GM12878 (cell line): ENCODE measurements around the gene KIRREL3. TPM values are rescaled to one million over a fixed set of nuclear protein-coding genes. Genes with fewer than 3 reads are reported as not detected.

Experiments
- ATAC-seq: fragments of 200-7000 bp; cut with Tn5 transposase; 3 replicates; pipeline ENCODE4 v1.9.1; 2020; ENCODE audit warnings: mild to moderate bottlenecking, moderate library complexity
- BruUV-seq: library from RNA; stranded (reverse); fragments of 400-500 nt; replicated peaks from 2 replicates; lab custom pipeline; 2021; lab: Mats Ljungman, UMichigan
- CTCF ChIA-PET: fragments of 300-600 bp; sonication (Branson Sonifier 250); formaldehyde crosslinking; extraction: SDS; loops from one replicate; lab custom pipeline; 2021; ENCODE audit warnings: inconsistent platforms; lab: Yijun Ruan, JAX
- POLR2A ChIA-PET: fragments of 350-600 bp; formaldehyde crosslinking; extraction: SDS; loops from one replicate; lab custom pipeline; 2021; ENCODE audit warnings: inconsistent platforms; lab: Charles Lee
- RAD21 ChIA-PET: fragments of 300-600 bp; sonication (Branson Sonifier 250); formaldehyde crosslinking; loops from one replicate; lab custom pipeline; 2023; ENCODE audit warnings: antibody characterized with exemption; ENCODE audit not compliant: unreplicated experiment; lab: Charles Lee
- SMC1A ChIA-PET: fragments of 300-600 bp; sonication (Branson Sonifier 250); formaldehyde crosslinking; loops from one replicate; lab custom pipeline; 2023; ENCODE audit not compliant: unreplicated experiment, uncharacterized antibody; lab: Charles Lee
- DNase-seq: peaks from one replicate; pipeline ENCODE4 v3.0.0-alpha.2; 2011; ENCODE audit warnings: low read depth, low spot score
- FAIRE-seq: peaks from 3 replicates; lab custom pipeline; 2011; peaks lifted over from hg19 to GRCh38; lab: Jason Lieb, UNC
- H2AFZ ChIP-seq: 2 replicates; pipeline ENCODE4 v1.6.0; 2011; ENCODE audit warnings: low read depth, low read length, control low read depth; ENCODE audit not compliant: control insufficient read depth
- H3K27ac ChIP-seq: 2 replicates; pipeline ENCODE4 v1.5.1; 2011; ENCODE audit warnings: control low read depth; ENCODE audit not compliant: control insufficient read depth, insufficient read depth
- H3K27me3 ChIP-seq, 2 experiments: replicated peaks in 1 of 2; 2 replicates each; pipeline versions ENCODE4 v1.6.0 to v1.6.1; 2011; ENCODE audit warnings: low read length in 1 of 2; ENCODE audit not compliant: control insufficient read depth in 2 of 2, insufficient read depth in 2 of 2
- H3K36me3 ChIP-seq, 2 experiments: 2 replicates each; pipeline ENCODE4 v1.5.1; 2011; ENCODE audit warnings: low read length in 1 of 2; ENCODE audit not compliant: control insufficient read depth in 2 of 2, insufficient read depth in 2 of 2
- H3K4me1 ChIP-seq: 2 replicates; pipeline ENCODE4 v1.6.1; 2011; ENCODE audit warnings: mild to moderate bottlenecking, low read length, moderate library complexity, mixed read lengths; ENCODE audit not compliant: control insufficient read depth, insufficient read depth
- H3K4me2 ChIP-seq: 2 replicates; pipeline ENCODE4 v1.6.0; 2011; ENCODE audit warnings: control low read depth; ENCODE audit not compliant: control insufficient read depth, insufficient read depth
- H3K4me3 ChIP-seq: fragments of 200-600 bp; sonication (generic); 2 replicates; pipeline ENCODE4 v1.5.1; 2016
- H3K79me2 ChIP-seq: 2 replicates; pipeline ENCODE4 v1.6.0; 2011; ENCODE audit warnings: low read length; ENCODE audit not compliant: control insufficient read depth, insufficient read depth
- H3K9ac ChIP-seq: 2 replicates; pipeline ENCODE4 v1.8.0; 2011; ENCODE audit warnings: low read length, control low read depth, mixed read lengths; ENCODE audit not compliant: control insufficient read depth, insufficient read depth
- H3K9me3 ChIP-seq: replicated peaks from 3 replicates; pipeline ENCODE4 v1.5.1; 2011; ENCODE audit warnings: mild to moderate bottlenecking, low read length; ENCODE audit not compliant: control insufficient read depth, insufficient read depth
- H4K20me1 ChIP-seq: 2 replicates; pipeline ENCODE4 v1.6.0; 2011; ENCODE audit not compliant: control insufficient read depth, insufficient read depth
- ETV6 ChIP-seq, 2 experiments: fragments of 450-650 bp in 1 of 2; IDR thresholded peaks in 1 of 2; conservative IDR thresholded peaks in 1 of 2; 2 replicates each; pipeline ENCODE4 v1.6.1; 2014; ENCODE audit warnings: antibody characterized with exemption in 1 of 2, borderline replicate concordance in 1 of 2, low read depth in 1 of 2, mild to moderate bottlenecking in 1 of 2, moderate library complexity in 1 of 2
- FOXK2 ChIP-seq: fragments of 450-650 bp; IDR thresholded peaks from 2 replicates; pipeline ENCODE4 v1.6.1; 2017; ENCODE audit warnings: mild to moderate bottlenecking, moderate library complexity
- GATAD2B ChIP-seq: fragments of 450-650 bp; conservative IDR thresholded peaks from 2 replicates; pipeline ENCODE4 v1.6.1; 2017; ENCODE audit warnings: low read depth, mild to moderate bottlenecking, moderate library complexity
- IKZF1 ChIP-seq: fragments of 450-650 bp; conservative IDR thresholded peaks from 2 replicates; pipeline ENCODE4 v1.6.1; 2017; ENCODE audit warnings: antibody characterized with exemption, mild to moderate bottlenecking
- IKZF2 ChIP-seq, 2 experiments: fragments of 450-650 bp; IDR thresholded peaks; 2 replicates each; pipeline ENCODE4 v1.6.1; 2017; ENCODE audit warnings: mild to moderate bottlenecking in 2 of 2, moderate library complexity in 2 of 2
- SIN3A ChIP-seq: IDR thresholded peaks from 2 replicates; pipeline ENCODE4 v1.6.1; 2012; ENCODE audit warnings: low read depth, low read length, improper control_type of control experiment
- SMAD1 ChIP-seq: fragments of 450-650 bp; IDR thresholded peaks from 2 replicates; pipeline ENCODE4 v1.6.1; 2018; ENCODE audit warnings: mild to moderate bottlenecking, low read depth; ENCODE audit not compliant: partially characterized antibody
- SMARCA5 ChIP-seq: fragments of 450-650 bp; IDR thresholded peaks from 2 replicates; pipeline ENCODE4 v1.6.1; 2017; ENCODE audit warnings: mild to moderate bottlenecking
- TCF3 ChIP-seq: IDR thresholded peaks from 2 replicates; pipeline ENCODE4 v1.6.1; 2012; ENCODE audit warnings: low read depth, mild to moderate bottlenecking, low read length, borderline replicate concordance; ENCODE audit not compliant: insufficient read depth
- YY1 ChIP-seq: IDR thresholded peaks from 2 replicates; pipeline ENCODE4 v1.6.1; 2011; ENCODE audit warnings: low read depth, mild to moderate bottlenecking, low read length
- ZNF217 ChIP-seq: fragments of 450-650 bp; IDR thresholded peaks from 2 replicates; pipeline ENCODE4 v1.6.1; 2017; ENCODE audit warnings: antibody characterized with exemption, mild to moderate bottlenecking
- WGBS: methylation state at CpG from one replicate; pipeline ENCODE4 v1.1.6; 2016; ENCODE audit warnings: low lambda C conversion rate; ENCODE audit not compliant: insufficient replicate concordance, insufficient coverage; ENCODE audit errors: missing lambda C conversion rate; 5-methylcytosine and 5-hydroxymethylcytosine counted together
- in situ Hi-C: fragments of 300-500 bp; cut with MboI; formaldehyde crosslinking; loops from 9 replicates; pipeline ENCODE4 v1.14.3; 2018; ENCODE audit warnings: mixed read lengths
- intact Hi-C: fragments of 100-400 bp; cut with micrococcal nuclease; formaldehyde crosslinking; loops from one replicate; pipeline ENCODE4 v1.14.2; 2022; ENCODE audit not compliant: unreplicated experiment
- polyA plus RNA-seq, 11 experiments: library from polyadenylated mRNA; depleted of rRNA in 4 of 11; unstranded in 6 of 11; stranded (reverse) in 5 of 11; fragments of >200 nt; fragmentation: Nextera tagmentation in 4 of 11; fragmentation: Illumina TruSeq in 1 of 11; extraction: Ambion mirVana in 4 of 11; extraction: Trizol in 1 of 11; gene quantifications; 1 replicate in 1 of 11; 2 replicates in 10 of 11; pipeline versions ENCODE4 v1.2.1 to v1.2.3, GENCODE V29; 2011 to 2016; ENCODE audit warnings: inconsistent platforms in 2 of 11, missing spikeins in 2 of 11, low read depth in 1 of 11
- total RNA-seq, 4 experiments: library from RNA; depleted of rRNA in 3 of 4; stranded (reverse); fragments of >200 nt in 3 of 4; fragmentation: Illumina TruSeq in 1 of 4; extraction: Trizol in 1 of 4; gene quantifications; 2 replicates each; pipeline versions ENCODE4 v1.2.1 to v1.2.3, GENCODE V29; 2013 to 2021
- TF ChIP-seq, protein P1 (sequence below): IDR thresholded peaks from 2 replicates; pipeline ENCODE4 v1.6.1; 2011; ENCODE audit warnings: low read depth, mild to moderate bottlenecking, low read length, moderate library complexity, borderline replicate concordance; ENCODE audit errors: extremely low read depth
- TF ChIP-seq, protein P2 (sequence below): fragments of 150-350 bp; IDR thresholded peaks from 2 replicates; pipeline ENCODE4 v1.6.1; 2014; ENCODE audit warnings: mild to moderate bottlenecking, low read depth, low read length

Gene KIRREL3
- total and polyA plus RNA-seq, 10 of the 15 experiments (the other 5 are each of a cell fraction or from before 2014, with no cell fraction given): under 0.01 TPM; not detected in 9

DNA sequence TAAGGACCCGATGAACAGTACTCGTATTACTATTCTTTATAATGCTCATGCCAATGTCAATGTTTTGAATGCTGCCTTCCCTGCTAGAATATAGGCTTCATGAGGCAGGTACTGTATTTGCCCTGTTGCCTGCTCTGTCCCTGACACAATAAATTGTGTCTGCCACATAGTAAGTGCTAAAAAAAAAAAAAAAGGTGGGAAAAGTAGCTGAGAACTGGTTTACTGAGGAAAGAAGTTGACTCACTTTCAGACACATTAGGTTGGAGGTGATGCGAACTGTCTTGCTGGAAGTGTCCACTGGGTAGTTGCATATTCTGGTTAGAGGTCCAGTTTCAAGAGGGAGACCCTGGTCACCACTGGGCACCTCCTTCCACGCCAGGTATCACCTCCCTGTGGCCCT, 255.9 kb downstream of the KIRREL3 start (continued):
- TF ChIP-seq IKZF2 (IDR thresholded peaks at IDR 0.05): no peak
- no peak for TF ChIP-seq SIN3A
- TF ChIP-seq ZNF217: no peak
- no peak for TF ChIP-seq IKZF1

DNA sequence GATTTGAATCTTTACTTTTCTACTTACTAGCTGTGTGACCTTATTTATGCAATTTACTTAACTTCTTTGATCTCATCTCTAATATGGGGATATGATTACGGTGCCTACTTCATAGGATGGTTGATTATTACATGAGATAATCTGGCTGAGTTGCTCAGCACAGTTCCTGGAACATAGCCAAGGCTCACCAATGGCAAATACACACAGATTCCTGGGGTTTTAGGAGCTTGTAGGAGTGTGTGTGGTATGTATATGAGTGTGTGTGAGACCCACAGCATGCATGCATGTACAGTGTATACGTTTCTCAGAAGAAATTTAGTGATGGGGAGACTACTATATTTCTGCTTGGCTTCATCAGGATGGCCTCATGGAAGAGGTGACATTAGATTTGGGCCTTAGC, 256.9 kb downstream of the KIRREL3 start:
- in situ Hi-C loops (no loop called here), intact Hi-C loops (no loop called here)
- ChIA-PET CTCF (no interaction called here), POLR2A (no interaction called here), RAD21 (no interaction called here), SMC1A (no interaction called here)
- Histone ChIP-seq H2AFZ (no peak overlapping the region), H3K27ac (no peak overlapping the region), H3K9ac (no peak overlapping the region), H3K9me3 (no peaks in the 10 kb centered on the region), H4K20me1 (no peaks in the 10 kb centered on the region), H3K4me3 (no peak overlapping the region), H3K36me3 (no peaks in the 10 kb centered on the region), H3K27me3 (no peaks in the 10 kb centered on the region), H3K4me1 (peaks cover 14% of the 10 kb centered on the region), H3K4me2 (no peak overlapping the region), H3K79me2 (no peaks in the 10 kb centered on the region)
- ATAC-seq (no peak), FAIRE-seq (no peak), DNase-seq (no peak)
- BruUV-seq: no TSS peak
- 2% methylated on average over 2 of the region's 2 CpGs for WGBS
- no peak for TF ChIP-seq TCF3
- no peak for TF ChIP-seq YY1
- no peak for TF ChIP-seq ETV6 (conservative IDR thresholded peaks at IDR 0.05 in 1 of 2, IDR thresholded peaks at IDR 0.05 in 1 of 2; ENCODE audit: borderline replicate concordance in 1 of 2, low read depth in 1 of 2)
- TF ChIP-seq, protein P1, sequence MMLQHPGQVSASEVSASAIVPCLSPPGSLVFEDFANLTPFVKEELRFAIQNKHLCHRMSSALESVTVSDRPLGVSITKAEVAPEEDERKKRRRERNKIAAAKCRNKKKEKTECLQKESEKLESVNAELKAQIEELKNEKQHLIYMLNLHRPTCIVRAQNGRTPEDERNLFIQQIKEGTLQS: no peak
- no peak for TF ChIP-seq GATAD2B
- no peak for TF ChIP-seq FOXK2
- no peak for TF ChIP-seq SMAD1
- TF ChIP-seq, protein P2, sequence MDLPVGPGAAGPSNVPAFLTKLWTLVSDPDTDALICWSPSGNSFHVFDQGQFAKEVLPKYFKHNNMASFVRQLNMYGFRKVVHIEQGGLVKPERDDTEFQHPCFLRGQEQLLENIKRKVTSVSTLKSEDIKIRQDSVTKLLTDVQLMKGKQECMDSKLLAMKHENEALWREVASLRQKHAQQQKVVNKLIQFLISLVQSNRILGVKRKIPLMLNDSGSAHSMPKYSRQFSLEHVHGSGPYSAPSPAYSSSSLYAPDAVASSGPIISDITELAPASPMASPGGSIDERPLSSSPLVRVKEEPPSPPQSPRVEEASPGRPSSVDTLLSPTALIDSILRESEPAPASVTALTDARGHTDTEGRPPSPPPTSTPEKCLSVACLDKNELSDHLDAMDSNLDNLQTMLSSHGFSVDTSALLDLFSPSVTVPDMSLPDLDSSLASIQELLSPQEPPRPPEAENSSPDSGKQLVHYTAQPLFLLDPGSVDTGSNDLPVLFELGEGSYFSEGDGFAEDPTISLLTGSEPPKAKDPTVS: no peak
- no peak for TF ChIP-seq SMARCA5
